ENCODE data around the gene KCNN1. TPM values are rescaled to one million over a fixed set of nuclear protein-coding genes. Genes with fewer than 3 reads are reported as not detected.
A peak's percentile ranks its signal among the peaks of the same experiment; 100 is the strongest.

KCNN1 gene
- total and polyA plus RNA-seq, 9 of the 15 experiments (the other 6 are each of a cell fraction or from before 2014, with no cell fraction given), result 0.01 to 6.2 (median 0.72) TPM

GRCh38 chr19:17948931-17949930 lies 17.7 kb upstream of the KCNN1 start:
- no peaks in the 10 kb centered on the region for H3K9me1 ChIP-seq (ENCODE audit: control insufficient read depth, insufficient read depth, low read length)
- TF ChIP-seq ZKSCAN1 (IDR thresholded peaks at IDR 0.05; ENCODE audit: low read depth, low read length) (peak; percentile 95), RCOR1 (IDR thresholded peaks at IDR 0.05; ENCODE audit: borderline replicate concordance in 1 of 2, low read depth in 2 of 2, low read length in 2 of 2) (no peak), BDP1 (IDR thresholded peaks at IDR 0.05; ENCODE audit: insufficient read depth, insufficient read length) (no peak), ZBTB7A (IDR thresholded peaks at IDR 0.05; ENCODE audit: borderline replicate concordance, control insufficient read depth, low read depth, low read length) (0 out of 2 replicates have a peak, but pooled peaks have one; percentile 23)
- peaks cover 10% of the 10 kb centered on the region; the same call in 2 of the 3 replicates for H3K36me3 ChIP-seq (ENCODE audit: control insufficient read depth, insufficient read depth, low read length)
- no peaks in the 10 kb centered on the region for H3K79me2 ChIP-seq (ENCODE audit: control insufficient read depth, insufficient read depth, low read length)
- peak overlapping the region; percentile 51; the same call in 1 of the 2 replicates for H3K4me3 ChIP-seq
- no peak for FAIRE-seq
- H3K9me3 ChIP-seq (replicated peaks; ENCODE audit: control insufficient read depth, insufficient read depth, low read depth, low read length), result no peaks in the 10 kb centered on the region
- no peak for ATAC-seq
- no TSS peak for BruUV-seq (replicated peaks)
- H3K9ac ChIP-seq (ENCODE audit: insufficient read depth in 1 of 2, low read depth in 2 of 2, low read length in 2 of 2), result peak overlapping the region in 1 of 2 experiments; percentile 77; a peak in 2 of 4 replicates
- H3K4me2 ChIP-seq (ENCODE audit: insufficient read depth, low read length), result no peak overlapping the region
- CTCF ChIA-PET (ENCODE audit: low intra/inter-chr PET ratio), result interaction anchor here (1.9 kb wide), 1 partner anchor 47 kb away, joined by 5 read pairs; no protein-coding TSS in a partner anchor
- H3K27me3 ChIP-seq (ENCODE audit: control insufficient read depth in 2 of 2, insufficient read depth in 2 of 2, low read length in 2 of 2), result no peaks in the 10 kb centered on the region
- POLR2A ChIA-PET, result interaction anchor here (0.5 to 0.6 kb wide), 2 partner anchors 51 to 169 kb away, joined by 3 read pairs; no protein-coding TSS in a partner anchor
- intact Hi-C loops (cut with micrococcal nuclease), result loop anchor here (10.0 kb wide), 1 partner anchor 206 kb away; the partner anchor contains the start of gene PIK3R2
- in situ Hi-C loops (cut with MboI), result loop anchor here (10.0 kb wide), 1 partner anchor 46 kb away; no protein-coding TSS in a partner anchor
- peaks cover 60 to 80% of the 10 kb centered on the region in 2 experiments for H3K4me1 ChIP-seq (replicated peaks in 1 of 2; ENCODE audit: control insufficient read depth in 2 of 2, insufficient read depth in 2 of 2, low read length in 2 of 2)
- no peaks in the 10 kb centered on the region for H4K20me1 ChIP-seq (replicated peaks; ENCODE audit: control insufficient read depth, insufficient read depth, low read length)
- 53% methylated on average over 49 of the region's 49 CpGs for WGBS (ENCODE audit: insufficient coverage, low coverage, missing lambda C conversion rate)
- H3K27ac ChIP-seq (ENCODE audit: extremely low read depth, low read depth, low read length), result no peak overlapping the region
- no peak for DNase-seq (ENCODE audit: extremely low read depth in 1 of 4, low spot score in 3 of 4)
- H2AFZ ChIP-seq (ENCODE audit: low read depth, low read length), result peak overlapping the region; percentile 28; the same call in 1 of the 2 replicates

All from K562 (cell line).